Hematopoietic multipotent progenitor cell treated with erythropoietin and hydrocortisone succinate and interleukin-3 and kit ligand, for 4 days (in vitro differentiated cells): ENCODE data around the gene PADI4.

ENCODE experiments used
- DNase-seq: peaks from one replicate; pipeline ENCODE4 v3.0.0-alpha.2; 2015

The PADI4 gene

DNA sequence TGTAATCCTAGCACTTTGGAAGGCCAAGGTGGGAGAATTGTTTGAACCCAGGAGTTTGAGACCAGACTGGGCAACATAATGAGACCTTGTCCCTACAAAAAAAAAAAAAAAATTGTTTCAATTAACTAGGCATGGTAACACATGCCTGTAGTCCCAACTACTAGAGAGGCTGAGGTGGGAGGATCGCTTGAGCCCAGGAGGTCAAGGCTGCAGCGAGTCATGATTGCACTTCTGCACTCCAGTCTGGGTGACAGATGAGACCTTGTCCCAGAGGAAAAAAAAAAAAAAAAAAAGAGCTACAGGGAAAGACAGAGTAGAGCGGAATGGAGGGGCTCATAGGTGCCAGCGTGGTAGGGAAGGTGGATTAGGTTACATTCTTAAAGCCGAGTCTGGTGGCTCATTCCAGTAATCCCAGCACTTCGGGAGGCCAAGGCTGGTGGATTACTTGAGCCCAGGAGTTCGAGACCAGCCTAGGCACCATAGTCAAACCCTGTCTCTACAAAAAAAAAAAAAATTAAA lies 43.0 kb downstream of the PADI4 start:
- DNase-seq = no peak

DNA sequence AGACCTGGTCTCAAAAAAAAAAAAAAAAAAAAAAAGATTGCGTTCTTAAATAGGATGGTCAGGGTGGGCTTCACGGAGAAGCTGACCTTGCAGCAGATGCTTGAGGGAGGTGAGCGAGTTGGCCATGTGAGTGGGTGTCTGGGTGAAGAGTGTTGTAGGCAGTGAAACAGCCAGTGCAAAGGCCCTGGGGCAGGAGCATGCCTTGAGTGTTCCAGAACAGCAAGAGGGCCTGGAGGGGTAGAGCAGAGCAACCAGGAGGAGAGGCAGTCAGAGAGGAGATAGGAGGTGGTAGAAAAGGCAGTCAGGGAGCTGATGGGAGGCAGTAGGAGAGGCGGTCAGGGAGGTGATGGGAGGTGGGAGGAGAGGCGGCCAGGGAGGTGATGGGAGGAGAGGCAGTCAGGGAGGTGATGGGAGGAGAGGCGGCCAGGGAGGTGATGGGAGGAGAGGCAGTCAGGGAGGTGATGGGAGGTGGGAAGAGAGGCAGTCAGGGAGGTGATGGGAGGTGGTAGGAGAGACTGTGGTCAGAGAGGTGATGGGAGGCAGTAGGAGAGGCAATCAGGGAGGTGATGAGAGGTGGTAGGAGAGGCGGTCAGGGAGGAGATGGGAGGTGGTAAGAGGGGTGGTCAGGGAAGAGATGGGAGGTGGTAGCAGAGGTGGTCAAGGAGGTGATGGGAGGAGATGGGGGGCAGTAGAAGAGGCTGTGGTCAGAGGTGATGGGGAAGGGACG lies 43.8 kb downstream of the PADI4 start:
- no peak for DNase-seq

DNA sequence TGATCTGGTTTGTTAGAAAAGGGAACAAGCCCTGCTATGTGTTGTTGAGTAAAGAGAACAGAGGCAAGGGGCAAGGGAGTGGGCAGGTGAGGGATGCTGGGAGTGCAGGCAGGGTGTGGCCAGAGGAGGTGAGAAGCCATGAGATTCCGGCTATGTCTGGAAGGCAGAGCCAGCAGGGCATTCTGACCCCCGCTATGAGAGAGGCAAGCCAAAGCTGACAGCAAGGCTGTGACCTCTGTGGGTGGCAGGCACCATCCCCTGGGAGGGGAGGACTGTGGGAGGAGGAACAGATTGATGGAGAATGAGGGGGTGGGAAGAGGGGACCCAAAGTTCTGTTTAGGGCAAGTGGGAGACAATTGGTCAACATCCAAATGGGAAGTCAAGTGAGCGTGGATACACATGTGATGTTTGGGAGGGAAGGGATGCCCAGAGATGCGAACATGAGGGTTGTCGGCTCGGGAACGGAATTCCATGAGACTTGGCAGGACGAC lies 44.5 kb downstream of the PADI4 start:
- no peak for DNase-seq

DNA sequence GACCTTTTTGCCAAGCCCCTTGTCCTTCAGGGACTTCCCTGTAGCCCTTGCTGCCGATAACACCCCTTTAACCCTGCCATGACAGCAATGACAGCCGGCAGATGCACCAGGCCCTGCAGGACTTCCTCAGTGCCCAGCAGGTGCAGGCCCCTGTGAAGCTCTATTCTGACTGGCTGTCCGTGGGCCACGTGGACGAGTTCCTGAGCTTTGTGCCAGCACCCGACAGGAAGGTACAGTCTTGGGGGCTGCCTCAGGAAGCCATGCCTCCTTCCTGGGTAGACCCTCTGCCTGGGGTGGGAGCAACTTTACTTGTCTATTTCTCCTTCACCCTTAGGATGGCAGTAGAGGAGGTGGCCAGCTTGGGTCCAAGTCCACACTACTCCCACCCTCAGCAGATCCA lies 47.9 kb downstream of the PADI4 start:
- peak; percentile 71 for DNase-seq

DNA sequence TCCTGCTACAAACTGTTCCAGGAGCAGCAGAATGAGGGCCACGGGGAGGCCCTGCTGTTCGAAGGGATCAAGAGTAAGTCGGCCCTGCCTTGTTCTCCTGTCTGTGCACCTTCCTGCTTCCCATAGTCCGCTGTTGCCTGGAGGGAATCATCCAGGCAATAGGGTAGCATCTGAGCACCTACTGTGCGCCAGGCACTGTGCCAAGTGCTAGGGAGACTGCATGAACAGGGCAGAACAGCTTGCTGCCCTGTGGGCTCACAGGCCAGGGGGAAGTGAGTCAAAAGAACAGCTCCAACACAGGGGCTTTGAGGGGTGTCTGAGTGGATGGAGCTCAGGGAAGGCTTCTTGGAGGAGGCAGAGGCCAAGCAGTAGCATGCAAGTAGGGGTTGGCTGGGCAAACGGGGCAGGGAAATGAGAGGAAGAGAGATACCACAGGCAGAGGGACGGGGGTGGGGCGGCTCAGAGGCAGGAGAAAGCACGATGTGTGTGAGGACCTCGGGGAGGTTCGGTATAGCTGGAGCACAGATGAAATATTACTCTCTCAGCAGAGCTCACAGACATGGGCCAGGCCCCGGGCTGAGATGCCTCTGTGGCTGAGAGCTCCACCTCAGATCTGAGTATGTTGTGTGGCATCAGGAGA lies 48.5 kb downstream of the PADI4 start:
- DNase-seq = peak; percentile 81

DNA sequence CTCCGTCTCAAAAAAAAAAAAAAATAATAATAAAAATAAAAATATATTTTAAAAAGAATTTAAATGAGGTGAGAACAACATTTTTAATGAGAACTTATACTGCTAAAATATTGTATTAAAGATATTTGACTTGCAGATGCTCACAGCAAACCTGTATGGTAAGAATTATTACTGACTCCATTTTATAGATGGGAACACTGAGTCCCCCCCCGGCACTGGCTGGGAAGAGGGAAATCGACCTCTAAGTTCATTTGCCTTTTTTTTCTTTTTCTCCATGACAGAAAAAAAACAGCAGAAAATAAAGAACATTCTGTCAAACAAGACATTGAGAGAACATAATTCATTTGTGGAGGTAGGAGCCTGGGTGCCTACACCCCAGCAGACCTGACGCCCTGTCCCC lies 50.6 kb downstream of the PADI4 start:
- no peak for DNase-seq

DNA sequence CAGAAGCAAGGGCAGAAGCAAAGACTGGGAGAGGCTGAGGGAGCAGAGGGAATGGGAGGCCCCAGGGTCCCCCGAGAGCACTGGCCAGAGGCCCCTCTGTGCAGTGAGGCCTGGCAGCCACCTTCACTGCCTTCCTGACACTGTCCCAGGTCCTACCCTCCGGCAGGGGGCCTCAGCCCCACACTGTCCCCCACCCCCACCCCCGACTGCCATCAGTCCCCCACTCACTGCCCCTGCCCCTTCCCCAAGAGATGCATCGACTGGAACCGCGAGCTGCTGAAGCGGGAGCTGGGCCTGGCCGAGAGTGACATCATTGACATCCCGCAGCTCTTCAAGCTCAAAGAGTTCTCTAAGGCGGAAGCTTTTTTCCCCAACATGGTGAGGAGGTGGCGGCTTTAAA lies 51.0 kb downstream of the PADI4 start:
- no peak for DNase-seq

DNA sequence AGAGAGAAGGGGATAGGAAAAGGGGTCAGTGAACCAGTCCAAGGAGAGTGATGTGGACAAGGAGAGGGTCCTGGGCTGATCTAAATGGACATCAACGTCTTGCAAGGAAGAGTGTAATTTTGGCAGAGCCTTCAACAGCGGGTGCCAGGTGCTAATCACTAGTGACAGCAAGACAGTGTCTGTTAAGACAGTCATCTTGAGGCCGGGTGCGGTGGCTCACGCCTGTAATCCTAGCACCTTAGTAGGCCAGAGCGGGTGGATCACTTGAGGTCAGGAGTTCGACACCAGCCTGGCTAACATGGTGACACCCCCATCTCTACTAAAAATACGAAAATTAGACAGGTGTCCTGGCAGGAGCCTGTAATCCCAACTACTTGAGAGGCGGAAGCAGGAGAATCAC lies 51.8 kb downstream of the PADI4 start:
- peak; percentile 50 for DNase-seq

DNA sequence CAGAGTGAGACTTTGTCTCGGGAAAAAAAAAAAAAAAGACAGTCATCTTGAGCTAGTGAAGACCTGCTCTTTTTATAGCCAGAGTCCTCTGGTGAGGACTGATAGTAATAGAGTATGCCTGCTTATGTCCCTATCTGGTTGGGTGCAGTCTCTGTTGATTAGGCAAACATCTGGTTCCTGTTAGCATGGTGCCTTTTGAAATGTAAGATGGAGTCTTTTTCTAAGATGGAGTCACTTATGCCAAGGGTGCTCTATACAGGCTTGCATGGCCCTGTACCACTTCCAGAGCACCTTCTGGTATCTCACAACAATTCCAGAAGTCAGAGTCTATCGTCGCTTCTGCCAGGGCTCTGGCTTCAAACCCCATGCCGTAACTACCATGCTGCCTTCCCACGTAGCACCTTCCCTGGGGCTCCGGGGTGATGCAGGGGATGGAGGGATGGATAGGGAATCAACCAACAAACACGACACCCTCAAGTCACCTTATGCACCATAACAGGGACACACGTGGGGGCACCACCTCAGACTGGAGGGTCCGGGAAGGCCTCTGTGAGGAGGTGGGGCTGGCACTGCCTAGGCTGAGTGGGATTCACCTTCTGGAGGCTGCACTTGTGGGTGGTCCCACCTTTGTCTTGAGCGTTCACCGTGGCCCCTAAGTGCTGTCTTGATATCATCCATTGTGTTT lies 52.4 kb downstream of the PADI4 start:
- peak; percentile 92 for DNase-seq

DNA sequence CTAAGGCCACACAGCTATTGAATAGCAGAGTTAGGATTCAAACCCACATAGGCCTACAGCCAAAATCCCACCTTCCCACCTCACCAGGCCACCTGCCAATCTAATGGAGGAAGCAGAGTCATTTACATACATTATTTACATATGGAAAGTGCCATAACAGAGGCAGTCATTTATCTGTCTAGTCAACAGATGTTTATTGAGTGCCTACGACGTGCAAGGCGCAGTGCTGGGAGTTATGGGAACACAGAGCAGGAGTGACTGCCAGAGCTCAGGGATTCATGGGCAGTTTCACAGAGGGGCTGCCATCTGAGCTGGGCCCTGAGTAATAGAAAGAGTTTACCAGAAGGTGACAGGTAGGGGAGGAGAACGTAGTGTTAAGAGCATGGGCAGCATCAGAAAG lies 53.7 kb downstream of the PADI4 start:
- no peak for DNase-seq

DNA sequence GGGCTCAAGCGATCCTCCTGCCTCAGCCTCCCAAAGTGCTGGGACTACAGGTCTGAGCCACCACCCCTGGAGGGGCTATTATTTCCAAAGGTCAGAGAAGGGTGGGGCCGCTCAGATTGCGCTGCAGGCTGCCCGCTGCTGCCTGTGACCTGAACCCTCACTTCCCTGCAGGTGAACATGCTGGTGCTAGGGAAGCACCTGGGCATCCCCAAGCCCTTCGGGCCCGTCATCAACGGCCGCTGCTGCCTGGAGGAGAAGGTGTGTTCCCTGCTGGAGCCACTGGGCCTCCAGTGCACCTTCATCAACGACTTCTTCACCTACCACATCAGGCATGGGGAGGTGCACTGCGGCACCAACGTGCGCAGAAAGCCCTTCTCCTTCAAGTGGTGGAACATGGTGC lies 55.4 kb downstream of the PADI4 start:
- no peak for DNase-seq

DNA sequence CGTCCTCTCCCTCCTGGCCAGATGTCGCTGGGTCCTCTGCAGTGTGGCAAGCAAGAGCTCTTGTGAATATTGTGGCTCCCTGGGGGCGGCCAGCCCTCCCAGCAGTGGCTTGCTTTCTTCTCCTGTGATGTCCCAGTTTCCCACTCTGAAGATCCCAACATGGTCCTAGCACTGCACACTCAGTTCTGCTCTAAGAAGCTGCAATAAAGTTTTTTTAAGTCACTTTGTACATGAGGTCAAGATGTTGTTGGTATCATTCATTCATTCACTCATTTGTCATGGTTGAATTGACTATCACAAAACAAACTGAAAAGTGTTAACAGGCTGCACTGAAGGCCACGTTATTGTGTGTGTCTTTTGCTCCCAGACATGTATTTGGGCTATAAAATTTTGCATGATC lies 55.8 kb downstream of the PADI4 start:
- DNase-seq = no peak

DNA sequence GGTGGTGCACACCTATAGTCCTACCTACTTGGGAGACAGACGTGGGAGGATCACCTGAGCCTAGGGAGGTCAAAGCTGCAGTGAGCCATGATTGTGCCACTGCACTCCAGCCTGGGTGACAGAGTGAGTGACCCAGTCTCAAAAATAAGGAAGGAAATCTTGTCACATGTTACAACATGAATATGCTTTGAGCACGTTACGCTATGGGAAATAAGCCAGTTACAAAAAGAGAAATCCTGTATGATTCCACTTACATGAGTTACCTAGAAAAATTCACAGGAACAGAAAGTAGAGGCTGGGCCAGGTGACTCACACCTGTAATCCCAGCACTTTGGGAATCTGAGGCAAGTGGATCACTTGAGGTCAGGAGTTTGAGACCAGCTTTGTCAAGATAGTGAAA lies 57.3 kb downstream of the PADI4 start:
- peak; percentile 59 for DNase-seq

DNA sequence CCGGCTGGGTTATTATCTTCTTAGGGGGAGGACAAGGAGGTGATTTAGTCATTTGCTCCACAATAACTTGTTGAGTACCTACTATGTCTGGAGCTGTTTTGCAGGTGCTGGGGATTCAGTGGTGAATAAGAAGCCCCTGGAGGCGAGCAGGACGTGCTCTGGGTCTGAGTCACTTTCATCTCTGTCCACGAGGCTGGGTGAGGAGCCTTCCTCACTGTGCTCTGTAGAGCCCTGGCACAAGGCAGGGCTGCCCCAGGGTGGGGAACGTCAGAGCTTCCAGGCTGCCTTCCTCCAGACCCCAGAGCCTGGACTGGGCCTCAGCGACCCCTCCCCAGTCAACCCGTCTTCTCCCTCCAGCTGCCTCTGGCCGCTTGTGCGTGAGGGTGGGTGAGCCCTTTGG lies 61.5 kb downstream of the PADI4 start:
- no peak for DNase-seq

DNA sequence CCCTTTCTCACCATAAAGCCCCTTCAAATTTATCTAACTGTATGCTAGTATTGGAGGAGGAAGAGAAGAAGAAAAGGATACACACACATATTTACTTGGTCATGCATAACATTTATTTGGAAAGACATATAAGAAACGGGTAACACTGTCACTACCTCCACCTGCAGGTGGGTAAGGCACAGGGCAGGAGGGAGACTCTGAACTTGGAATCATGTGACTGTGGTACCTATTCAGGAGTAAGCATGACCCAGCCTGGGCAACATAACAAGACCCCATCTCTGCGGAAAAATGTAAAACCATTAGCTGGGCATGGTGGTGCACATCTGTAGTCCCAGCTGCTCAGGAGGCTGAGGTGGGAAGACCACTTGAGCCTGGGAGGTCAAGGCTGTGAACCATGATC lies 62.6 kb downstream of the PADI4 start:
- DNase-seq = peak; percentile 53

DNA sequence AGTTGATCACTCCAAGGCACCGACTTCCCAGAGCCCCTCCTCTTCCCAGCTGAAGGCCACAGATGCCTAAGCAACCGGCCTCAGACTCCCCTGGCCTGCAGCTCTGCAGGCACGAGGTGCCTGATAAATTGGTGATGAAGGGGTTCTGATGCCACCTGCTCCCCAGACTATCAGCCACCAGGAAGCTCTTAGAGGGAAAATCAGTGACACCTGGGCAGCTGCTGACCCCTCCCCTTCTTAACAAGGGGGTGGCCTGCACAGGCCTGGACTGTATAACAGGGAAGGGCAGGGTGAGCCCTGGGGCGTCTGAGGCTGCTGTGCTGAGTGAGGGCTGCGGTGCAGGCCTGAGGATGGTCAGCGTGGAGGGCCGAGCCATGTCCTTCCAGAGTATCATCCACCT lies 63.9 kb downstream of the PADI4 start, which contains the start of gene PADI6:
Gene PADI6 (plus strand): TSS at position 301 of the 400 bp plus-strand sequence. CDS start 50 bp downstream, at position 351.
- no peak for DNase-seq

DNA sequence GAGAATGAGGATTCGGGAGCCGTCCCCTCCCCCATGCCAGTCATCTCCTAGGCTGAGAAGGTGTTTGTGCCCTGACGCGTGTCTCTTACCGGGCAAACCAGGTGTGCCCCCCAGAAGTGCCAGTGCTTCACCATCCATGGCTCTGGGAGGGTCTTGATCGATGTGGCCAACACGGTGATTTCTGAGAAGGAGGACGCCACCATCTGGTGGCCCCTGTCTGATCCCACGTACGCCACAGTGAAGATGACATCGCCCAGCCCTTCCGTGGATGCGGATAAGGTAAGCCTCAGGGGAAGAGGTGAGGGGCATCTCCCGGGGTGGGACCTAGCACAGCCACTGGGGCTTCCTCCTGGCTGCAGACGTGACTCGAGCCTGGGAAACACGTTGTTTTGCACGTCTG lies 65.0 kb downstream of the PADI4 start:
- no peak for DNase-seq

DNA sequence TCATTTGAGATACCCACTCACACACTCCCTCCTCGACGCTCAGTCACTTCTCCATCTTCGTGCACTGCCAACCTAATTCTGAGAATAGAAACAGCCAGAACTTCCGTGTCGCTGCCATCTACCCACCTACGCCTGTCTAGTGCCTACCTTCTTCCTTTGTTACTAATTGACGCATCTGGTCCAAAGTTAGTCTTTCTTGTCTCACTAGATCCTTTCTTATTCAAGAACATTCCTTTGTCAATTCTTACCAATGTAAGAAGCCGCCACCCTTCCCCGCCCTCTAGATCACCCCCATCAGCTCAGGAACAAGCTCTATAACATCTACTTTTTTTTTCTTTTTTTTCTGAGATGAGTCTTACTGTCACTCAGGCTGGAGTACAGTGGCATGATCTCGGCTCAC lies 67.7 kb downstream of the PADI4 start:
- no peak for DNase-seq

DNA sequence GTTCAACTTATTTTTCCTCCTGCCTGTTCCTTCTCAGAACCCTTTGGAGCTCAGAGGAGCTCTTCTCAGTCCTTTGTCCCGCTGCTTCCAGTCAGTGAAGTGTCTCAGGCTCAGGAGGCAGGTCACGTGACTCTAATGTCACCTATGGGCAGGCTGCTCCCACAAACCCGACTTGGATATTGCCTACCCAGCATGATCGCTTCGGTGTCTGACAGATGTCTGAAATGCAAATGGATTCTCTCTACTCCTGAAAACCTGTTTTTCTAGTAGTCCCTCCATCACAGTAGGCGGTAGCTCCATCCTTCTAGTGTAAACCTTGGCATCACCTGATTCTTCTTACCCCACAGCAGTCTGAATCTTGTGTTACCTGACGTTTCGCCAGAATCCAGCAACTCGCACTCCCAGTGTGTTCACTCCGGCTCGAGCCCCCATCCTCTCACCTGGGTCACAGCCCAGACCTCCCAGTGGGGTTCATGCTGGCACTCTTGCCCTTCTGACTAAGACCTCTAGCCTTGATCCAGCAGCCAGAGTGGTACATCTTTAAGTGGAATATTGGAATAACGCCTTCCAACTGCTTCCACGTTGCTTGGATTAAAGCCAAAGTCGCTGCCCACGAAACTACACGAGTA lies 69.4 kb downstream of the PADI4 start:
- no peak for DNase-seq

DNA sequence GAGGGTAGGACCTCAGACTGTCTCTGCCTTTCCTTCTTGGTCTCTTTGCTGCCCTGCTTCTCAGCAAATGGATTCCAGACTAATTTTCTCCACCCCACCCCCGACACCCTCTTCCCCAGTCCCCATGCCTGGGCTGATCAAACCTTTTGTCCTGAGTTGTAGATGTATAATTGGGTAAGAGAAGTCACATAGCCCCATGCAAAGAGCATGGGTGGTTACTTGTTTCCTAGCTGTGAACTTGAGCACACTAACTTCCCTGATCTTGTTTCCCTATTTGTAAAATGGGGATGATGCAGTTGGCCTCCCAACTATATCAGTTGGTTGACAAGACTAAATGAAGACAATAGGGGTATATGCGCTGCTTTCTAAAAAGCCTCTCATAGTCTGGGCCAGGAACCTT lies 73.2 kb downstream of the PADI4 start:
- no peak for DNase-seq

DNA sequence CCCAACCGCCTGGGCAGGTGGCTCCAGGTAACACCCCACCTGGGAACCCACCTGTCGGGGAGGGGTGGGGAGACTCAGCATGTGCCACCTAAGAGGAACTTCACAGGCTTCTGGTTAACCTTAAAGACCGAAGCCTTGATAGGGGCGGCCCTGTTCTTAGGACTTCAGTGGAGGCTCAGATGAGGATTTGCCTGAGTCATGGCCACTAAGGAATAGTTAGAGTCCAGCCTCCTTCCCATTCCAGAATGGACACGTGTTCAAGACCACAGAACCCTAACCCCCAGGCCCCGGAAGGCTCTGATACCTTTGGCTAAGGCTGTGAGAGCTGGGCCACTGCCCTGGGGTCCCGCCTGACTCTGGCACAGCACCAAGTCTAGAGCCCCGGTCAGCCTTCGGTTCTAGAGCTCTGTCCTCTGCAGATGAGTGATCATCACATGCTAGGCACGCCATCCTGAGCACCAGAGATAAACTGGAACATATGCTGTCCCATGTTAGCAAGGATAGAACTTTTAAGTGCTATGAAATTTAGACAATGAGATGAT lies 84.3 kb downstream of the PADI4 start:
- DNase-seq = no peak

DNA sequence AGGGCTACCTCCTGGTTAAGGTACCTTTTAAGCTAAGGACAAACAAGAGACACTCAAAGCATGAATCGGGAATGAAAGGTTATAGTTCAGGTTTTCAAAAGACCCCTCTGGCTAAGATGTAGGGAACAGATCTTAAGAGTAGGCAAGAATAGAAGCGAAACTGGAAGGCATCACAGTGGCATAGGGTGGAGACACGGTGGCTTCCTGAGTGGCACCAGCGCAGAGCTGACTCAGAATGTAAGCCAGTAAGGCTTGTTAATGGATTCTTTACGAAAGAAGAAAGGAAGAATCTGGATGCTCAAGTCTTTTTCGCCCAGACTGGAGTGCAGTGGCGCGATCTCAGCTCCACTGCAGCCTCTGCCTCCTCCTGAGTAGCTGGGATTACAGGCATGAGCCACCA lies 85.2 kb downstream of the PADI4 start:
- no peak for DNase-seq
